ENCODE measurements around the gene NTRK3.

GRCh38 chr15:87906444-87906843 lies 350.1 kb downstream of the NTRK3 start:
- TF ChIP-seq CTCF (IDR thresholded peaks at IDR 0.05) (no peak), POLR2A (IDR thresholded peaks at IDR 0.05) (no peak)

Measured in testis (tissue), 2 donors.